VCaP (cell line): ENCODE results near the gene RBBP8NL.
A peak's percentile ranks its signal among the peaks of the same experiment; 100 is the strongest.

ENCODE experiments used
- H3K27ac ChIP-seq: fragments of 450-650 bp; 2 replicates; pipeline ENCODE4 v1.5.1; 2017
- TF ChIP-seq, protein P1 (sequence below): fragments of 450-650 bp; conservative IDR thresholded peaks from 2 replicates; pipeline ENCODE4 v1.5.1; 2017; ENCODE audit warnings: mild to moderate bottlenecking, moderate library complexity

Gene RBBP8NL

DNA sequence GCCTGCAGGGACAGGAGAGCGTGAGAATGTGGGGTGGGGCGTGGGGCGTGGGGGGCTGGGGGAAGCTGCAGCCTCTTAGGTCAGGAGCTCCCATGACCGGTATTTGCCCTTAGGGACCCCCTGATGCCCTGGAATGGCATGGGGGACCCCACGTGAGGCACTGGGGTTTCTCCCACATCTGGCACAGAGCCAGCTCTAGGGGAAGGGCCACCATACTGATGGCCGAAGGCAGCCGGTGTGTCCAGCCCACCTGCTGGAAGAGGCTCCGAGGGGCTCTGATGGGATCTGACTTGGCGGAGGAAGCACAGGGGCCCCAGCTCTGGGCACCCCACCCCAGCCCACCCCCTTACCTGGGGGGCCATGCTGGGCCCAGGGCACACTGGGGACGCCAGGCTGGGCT, 37.7 kb upstream of the RBBP8NL start:
- TF ChIP-seq, protein P1, sequence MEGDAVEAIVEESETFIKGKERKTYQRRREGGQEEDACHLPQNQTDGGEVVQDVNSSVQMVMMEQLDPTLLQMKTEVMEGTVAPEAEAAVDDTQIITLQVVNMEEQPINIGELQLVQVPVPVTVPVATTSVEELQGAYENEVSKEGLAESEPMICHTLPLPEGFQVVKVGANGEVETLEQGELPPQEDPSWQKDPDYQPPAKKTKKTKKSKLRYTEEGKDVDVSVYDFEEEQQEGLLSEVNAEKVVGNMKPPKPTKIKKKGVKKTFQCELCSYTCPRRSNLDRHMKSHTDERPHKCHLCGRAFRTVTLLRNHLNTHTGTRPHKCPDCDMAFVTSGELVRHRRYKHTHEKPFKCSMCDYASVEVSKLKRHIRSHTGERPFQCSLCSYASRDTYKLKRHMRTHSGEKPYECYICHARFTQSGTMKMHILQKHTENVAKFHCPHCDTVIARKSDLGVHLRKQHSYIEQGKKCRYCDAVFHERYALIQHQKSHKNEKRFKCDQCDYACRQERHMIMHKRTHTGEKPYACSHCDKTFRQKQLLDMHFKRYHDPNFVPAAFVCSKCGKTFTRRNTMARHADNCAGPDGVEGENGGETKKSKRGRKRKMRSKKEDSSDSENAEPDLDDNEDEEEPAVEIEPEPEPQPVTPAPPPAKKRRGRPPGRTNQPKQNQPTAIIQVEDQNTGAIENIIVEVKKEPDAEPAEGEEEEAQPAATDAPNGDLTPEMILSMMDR = no peak
- H3K27ac ChIP-seq = no peak overlapping the region

DNA sequence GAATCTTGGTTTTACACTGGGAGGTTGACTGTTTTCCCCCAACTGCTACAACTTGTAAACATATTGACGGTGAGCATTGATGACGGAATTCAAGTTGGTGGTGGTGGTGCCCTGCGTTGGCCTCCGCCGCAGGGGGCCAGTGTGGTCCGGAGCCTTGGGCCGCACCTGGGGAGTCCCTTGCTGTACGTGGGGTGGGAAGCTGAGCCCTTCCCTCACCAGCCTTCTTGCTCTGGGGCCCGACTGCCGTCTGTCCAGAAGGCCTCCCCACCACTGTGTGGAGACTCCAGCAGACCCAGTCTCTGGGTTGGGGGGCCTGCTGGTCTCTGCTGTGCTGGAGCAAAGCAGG, 37.1 kb upstream of the RBBP8NL start:
- TF ChIP-seq, protein P1 = no peak
- no peak overlapping the region for H3K27ac ChIP-seq

DNA sequence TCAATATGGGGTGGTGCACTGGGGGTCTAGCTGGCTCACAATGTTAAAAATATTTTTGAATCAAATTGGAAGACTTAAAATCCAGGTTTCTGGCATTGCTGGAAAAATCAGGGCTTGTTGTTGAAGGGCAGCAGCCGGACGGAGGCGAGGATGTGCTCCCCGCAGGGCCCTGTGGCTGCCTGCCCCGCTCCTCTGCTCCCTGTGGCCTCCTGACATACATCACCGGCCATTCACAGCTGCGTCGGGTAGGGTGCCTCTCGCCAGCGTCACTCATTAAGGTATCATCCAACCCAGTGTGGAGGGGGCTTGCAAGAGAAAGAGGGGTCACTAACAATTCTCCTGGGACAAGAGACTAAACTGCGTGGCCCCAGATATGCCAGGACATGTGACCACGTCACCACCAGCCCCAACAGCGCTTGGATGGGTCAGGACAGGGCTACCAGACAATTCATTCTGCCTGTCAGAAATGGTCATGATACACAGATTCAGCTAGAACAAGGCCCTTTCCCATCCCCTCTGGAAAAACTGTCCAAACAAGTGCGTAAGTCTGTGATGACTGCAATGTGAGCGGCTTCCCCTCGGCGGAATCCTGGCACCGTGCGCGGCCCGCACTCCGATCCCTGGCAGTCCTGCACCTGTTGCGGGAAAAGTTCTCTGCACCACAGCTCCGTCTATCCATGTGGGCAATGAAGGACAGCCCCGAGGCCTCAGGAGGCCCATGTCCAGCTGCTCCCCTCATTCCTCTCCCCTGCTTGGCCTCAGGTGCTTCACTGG, 36.5 kb upstream of the RBBP8NL start:
- TF ChIP-seq, protein P1 = no peak
- H3K27ac ChIP-seq = no peak overlapping the region

DNA sequence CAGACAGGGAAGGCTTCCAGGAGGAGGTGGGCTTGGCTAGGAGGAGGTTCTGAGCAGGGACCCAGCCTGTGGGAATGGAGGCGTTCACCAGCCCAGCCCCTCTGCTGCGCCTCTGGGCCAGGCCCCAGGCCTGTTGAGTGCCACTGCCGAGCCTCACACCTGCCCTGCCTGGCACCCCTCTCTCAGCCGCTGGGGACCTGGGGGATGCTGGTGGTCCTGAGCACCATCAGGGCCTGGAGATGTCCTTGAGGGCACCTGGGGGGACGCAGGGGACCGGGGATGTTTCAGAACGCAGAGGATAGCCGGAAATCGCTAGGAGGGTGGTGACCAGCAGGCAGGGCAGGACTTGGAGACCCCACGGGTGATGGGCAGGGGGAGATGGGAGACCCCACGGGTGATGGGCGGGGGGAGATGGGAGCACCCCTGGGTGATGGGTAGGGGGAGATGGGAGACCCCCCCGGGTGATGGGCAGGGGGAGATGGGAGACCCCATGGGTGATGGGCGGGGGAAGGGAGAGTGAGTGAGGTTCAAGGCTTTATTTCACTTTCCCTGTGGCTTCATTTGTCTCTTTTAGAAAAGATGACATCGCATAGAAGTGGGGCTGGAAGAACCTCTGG, 35.7 kb upstream of the RBBP8NL start:
- no peak overlapping the region for H3K27ac ChIP-seq
- TF ChIP-seq, protein P1 = no peak

DNA sequence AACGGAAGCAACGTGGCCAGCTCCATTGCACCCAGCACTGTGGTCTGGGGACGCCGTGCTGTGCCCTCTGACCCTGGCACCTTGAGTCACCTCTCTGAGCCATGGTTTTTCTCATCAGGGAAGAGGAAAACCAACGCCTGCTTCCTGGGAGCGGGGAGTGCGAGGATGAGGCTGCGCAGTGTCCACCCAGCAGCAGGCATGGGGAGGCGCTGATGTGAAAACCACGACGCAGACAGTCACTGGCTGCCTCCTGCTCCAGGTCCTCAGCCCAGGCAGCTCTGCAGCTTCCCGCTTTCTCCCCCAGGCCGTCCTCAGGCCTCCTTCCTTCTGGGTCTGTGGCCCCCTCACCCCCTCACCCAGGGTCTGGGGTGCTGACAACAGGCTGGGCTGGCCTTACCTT, 34.5 kb upstream of the RBBP8NL start:
- TF ChIP-seq, protein P1 = no peak
- H3K27ac ChIP-seq = no peak overlapping the region

- TF ChIP-seq, protein P1 = no peak
- peak overlapping the region; percentile 20; the same call in 1 of the 2 replicates for H3K27ac ChIP-seq
Measured at GRCh38 chr20:62461157-62461556, 33.8 kb upstream of the RBBP8NL start.

GRCh38 chr20:62460678-62461077, 33.3 kb upstream of the RBBP8NL start:
- TF ChIP-seq, protein P1 = no peak
- H3K27ac ChIP-seq = peak overlapping the region; percentile 20; the same call in 1 of the 2 replicates
